Endothelial cell of umbilical vein (primary cell): ENCODE data around the gene ECE2.

Source experiments
- CTCF ChIP-seq, 2 donors: IDR thresholded peaks; 1 replicate in 1 of 2; 2 replicates in 1 of 2; pipeline ENCODE4 v1.5.1; 2011; ENCODE audit warnings: low read length in 2 of 2, mild to moderate bottlenecking in 2 of 2, moderate library complexity in 2 of 2, control low read depth in 1 of 2, inconsistent platforms in 1 of 2, low read depth in 1 of 2; ENCODE audit not compliant: insufficient read depth in 1 of 2; ENCODE audit errors: extremely low read depth in 1 of 2
- EZH2 ChIP-seq: IDR thresholded peaks from 2 replicates; pipeline ENCODE4 v1.6.1; 2012; ENCODE audit warnings: borderline replicate concordance, low read depth, mild to moderate bottlenecking, moderate library complexity, low read length, inconsistent platforms; ENCODE audit not compliant: severe bottlenecking

- TF ChIP-seq CTCF (IDR thresholded peaks at IDR 0.05; ENCODE audit: extremely low read depth in 1 of 2, insufficient read depth in 1 of 2, low read depth in 1 of 2, low read length in 2 of 2) (no peak), EZH2 (no peak)
These were observed 15.4 kb downstream of the ECE2 start for GRCh38 chr3:184291044-184291737.
